HG02870 (cell line): ENCODE results near the gene ABAT.
"Not testable (repeated sequence)": the region's sequence is repeated elsewhere in the genome, so short reads cannot be mapped to it uniquely, and the experiment has no call there.

Experiments used
- ATAC-seq: cut with Tn5 transposase; IDR thresholded peaks from one replicate; pipeline ENCODE4 v1.9.1; 2021; ENCODE audit warnings: mild to moderate bottlenecking, moderate library complexity; ENCODE audit not compliant: unreplicated experiment

The ABAT gene

GRCh38 chr16:8739151-8739550, 64.7 kb downstream of the ABAT start:
- ATAC-seq, result no peak

GRCh38 chr16:8739989-8740704, 65.7 kb downstream of the ABAT start:
- ATAC-seq, result no peak

- ATAC-seq, result no peak
These were observed 66.4 kb downstream of the ABAT start for GRCh38 chr16:8740775-8741355.

- ATAC-seq, result no peak
These were observed 67.2 kb downstream of the ABAT start for GRCh38 chr16:8741636-8742035.

- ATAC-seq, result no peak
These were observed 67.7 kb downstream of the ABAT start for GRCh38 chr16:8742068-8742467.

- ATAC-seq, result not testable (repeated sequence)
These were observed 74.5 kb downstream of the ABAT start for GRCh38 chr16:8748944-8749343.

- ATAC-seq, result no peak
These were observed 77.3 kb downstream of the ABAT start for GRCh38 chr16:8751481-8752311.

GRCh38 chr16:8752706-8753105, 78.3 kb downstream of the ABAT start:
- ATAC-seq, result no peak

GRCh38 chr16:8753416-8754054, 79.1 kb downstream of the ABAT start:
- ATAC-seq, result no peak

GRCh38 chr16:8756755-8757154, 82.3 kb downstream of the ABAT start:
- no peak for ATAC-seq

GRCh38 chr16:8758022-8758421, 83.6 kb downstream of the ABAT start:
- no peak for ATAC-seq

GRCh38 chr16:8760021-8760420, 85.6 kb downstream of the ABAT start:
- ATAC-seq, result no peak

GRCh38 chr16:8761078-8761477, 86.7 kb downstream of the ABAT start:
- no peak for ATAC-seq

- no peak for ATAC-seq
These were observed 87.8 kb downstream of the ABAT start for GRCh38 chr16:8762254-8762653.

GRCh38 chr16:8763083-8763482, 88.7 kb downstream of the ABAT start:
- ATAC-seq, result no peak

GRCh38 chr16:8763899-8764298, 89.5 kb downstream of the ABAT start:
- ATAC-seq, result no peak

- no peak for ATAC-seq
These were observed 90.3 kb downstream of the ABAT start for GRCh38 chr16:8764525-8765250.

- no peak for ATAC-seq
These were observed 92.8 kb downstream of the ABAT start for GRCh38 chr16:8767176-8767575.

GRCh38 chr16:8768283-8768682, 93.9 kb downstream of the ABAT start:
- ATAC-seq, result no peak

- ATAC-seq, result no peak
These were observed 94.3 kb downstream of the ABAT start for GRCh38 chr16:8768692-8769091.

- ATAC-seq, result no peak
These were observed 99.1 kb downstream of the ABAT start for GRCh38 chr16:8773537-8773936.
